GM12878 (cell line): ENCODE measurements around the gene REL. TPM values are rescaled to one million over a fixed set of nuclear protein-coding genes. Genes with fewer than 3 reads are reported as not detected.

ENCODE experiments used
- ASH2L ChIP-seq: fragments of 300-600, 200-600 bp; sonication (generic); IDR thresholded peaks from 2 replicates; pipeline ENCODE4 v1.6.1; 2017; ENCODE audit warnings: low read depth, mild to moderate bottlenecking, borderline replicate concordance
- CBX3 ChIP-seq: fragments of 200-600 bp; sonication (generic); IDR thresholded peaks from 2 replicates; pipeline ENCODE4 v1.6.1; 2016; ENCODE audit warnings: low read depth, borderline replicate concordance
- CHD4 ChIP-seq: fragments of 200-600 bp; sonication (generic); IDR thresholded peaks from 2 replicates; pipeline ENCODE4 v1.6.1; 2016; ENCODE audit warnings: mild to moderate bottlenecking
- EGR1 ChIP-seq, 2 experiments: IDR thresholded peaks; 1 replicate in 1 of 2; 2 replicates in 1 of 2; pipeline ENCODE4 v1.6.1; 2011 to 2012; ENCODE audit warnings: low read depth in 2 of 2, low read length in 2 of 2, borderline replicate concordance in 1 of 2, mild to moderate bottlenecking in 1 of 2, moderate library complexity in 1 of 2
- EP300 ChIP-seq, 2 experiments: fragments of 150-350 bp in 1 of 2; IDR thresholded peaks; 2 replicates each; pipeline ENCODE4 v1.6.1; 2011 to 2012; ENCODE audit warnings: low read depth in 2 of 2, low read length in 2 of 2, borderline replicate concordance in 1 of 2, improper control_type of control experiment in 1 of 2, inconsistent platforms in 1 of 2; ENCODE audit not compliant: control insufficient read depth in 1 of 2
- FOXM1 ChIP-seq: IDR thresholded peaks from 2 replicates; pipeline ENCODE4 v1.6.1; 2012; ENCODE audit warnings: low read depth, mild to moderate bottlenecking, inconsistent platforms, low read length, moderate library complexity
- GABPA ChIP-seq: IDR thresholded peaks from 2 replicates; pipeline ENCODE4 v1.6.1; 2014; ENCODE audit warnings: antibody characterized with exemption, low read depth, mild to moderate bottlenecking, inconsistent platforms
- IKZF1 ChIP-seq: fragments of 450-650 bp; conservative IDR thresholded peaks from 2 replicates; pipeline ENCODE4 v1.6.1; 2017; ENCODE audit warnings: antibody characterized with exemption, mild to moderate bottlenecking
- IKZF2 ChIP-seq, 2 experiments: fragments of 450-650 bp; IDR thresholded peaks; 2 replicates each; pipeline ENCODE4 v1.6.1; 2017; ENCODE audit warnings: mild to moderate bottlenecking in 2 of 2, moderate library complexity in 2 of 2
- MEF2A ChIP-seq: IDR thresholded peaks from 2 replicates; pipeline ENCODE4 v1.6.1; 2011; ENCODE audit warnings: low read depth, mild to moderate bottlenecking, low read length, moderate library complexity; ENCODE audit not compliant: insufficient read depth
- PAX5 ChIP-seq: IDR thresholded peaks from 2 replicates; pipeline ENCODE4 v1.6.1; 2011; ENCODE audit warnings: low read depth, low read length, borderline replicate concordance
- PML ChIP-seq: IDR thresholded peaks from 2 replicates; pipeline ENCODE4 v1.6.1; 2012; ENCODE audit warnings: low read length, inconsistent platforms
- SMAD1 ChIP-seq: fragments of 450-650 bp; IDR thresholded peaks from 2 replicates; pipeline ENCODE4 v1.6.1; 2018; ENCODE audit warnings: mild to moderate bottlenecking, low read depth; ENCODE audit not compliant: partially characterized antibody
- SMARCA5 ChIP-seq: fragments of 450-650 bp; IDR thresholded peaks from 2 replicates; pipeline ENCODE4 v1.6.1; 2017; ENCODE audit warnings: mild to moderate bottlenecking
- SP1 ChIP-seq: IDR thresholded peaks from one replicate; pipeline ENCODE4 v1.6.1; 2011; ENCODE audit warnings: low read depth, low read length
- SRF ChIP-seq, 2 experiments: IDR thresholded peaks; 2 replicates each; pipeline ENCODE4 v1.6.1; 2011; ENCODE audit warnings: low read depth in 2 of 2, low read length in 2 of 2, mild to moderate bottlenecking in 1 of 2, moderate library complexity in 1 of 2
- SUZ12 ChIP-seq: fragments of 200-600 bp; sonication (generic); IDR thresholded peaks from one replicate; pipeline ENCODE4 v1.6.1; 2018; ENCODE audit warnings: antibody characterized with exemption, mild to moderate bottlenecking; ENCODE audit not compliant: unreplicated experiment
- TCF3 ChIP-seq: IDR thresholded peaks from 2 replicates; pipeline ENCODE4 v1.6.1; 2012; ENCODE audit warnings: low read depth, mild to moderate bottlenecking, low read length, borderline replicate concordance; ENCODE audit not compliant: insufficient read depth
- ZBED1 ChIP-seq: IDR thresholded peaks from 2 replicates; pipeline ENCODE4 v1.6.1; 2016; ENCODE audit warnings: borderline replicate concordance
- ZNF217 ChIP-seq: fragments of 450-650 bp; IDR thresholded peaks from 2 replicates; pipeline ENCODE4 v1.6.1; 2017; ENCODE audit warnings: antibody characterized with exemption, mild to moderate bottlenecking
- polyA plus RNA-seq, 11 experiments: library from polyadenylated mRNA; depleted of rRNA in 4 of 11; unstranded in 6 of 11; stranded (reverse) in 5 of 11; fragments of >200 nt; fragmentation: Nextera tagmentation in 4 of 11; fragmentation: Illumina TruSeq in 1 of 11; extraction: Ambion mirVana in 4 of 11; extraction: Trizol in 1 of 11; gene quantifications; 1 replicate in 1 of 11; 2 replicates in 10 of 11; pipeline versions ENCODE4 v1.2.1 to v1.2.3, GENCODE V29; 2011 to 2016; ENCODE audit warnings: inconsistent platforms in 2 of 11, missing spikeins in 2 of 11, low read depth in 1 of 11
- total RNA-seq, 4 experiments: library from RNA; depleted of rRNA in 3 of 4; stranded (reverse); fragments of >200 nt in 3 of 4; fragmentation: Illumina TruSeq in 1 of 4; extraction: Trizol in 1 of 4; gene quantifications; 2 replicates each; pipeline versions ENCODE4 v1.2.1 to v1.2.3, GENCODE V29; 2013 to 2021
- TF ChIP-seq, protein P1 (sequence below): fragments of 450-650 bp; IDR thresholded peaks from 2 replicates; pipeline ENCODE4 v1.6.1; 2017; ENCODE audit warnings: low read depth, mild to moderate bottlenecking, moderate library complexity
- TF ChIP-seq, protein P2 (sequence below): IDR thresholded peaks from 2 replicates; pipeline ENCODE4 v1.6.1; 2011; ENCODE audit warnings: borderline replicate concordance, low read depth, mild to moderate bottlenecking, moderate library complexity, low read length; ENCODE audit not compliant: insufficient read depth, poor library complexity, severe bottlenecking
- TF ChIP-seq, protein P3 (sequence below): fragments of 150-350 bp; IDR thresholded peaks from 2 replicates; pipeline ENCODE4 v1.6.1; 2014; ENCODE audit warnings: mild to moderate bottlenecking, low read depth, low read length

The REL gene
- total and polyA plus RNA-seq, 10 of the 15 experiments (the other 5 are each of a cell fraction or from before 2014, with no cell fraction given): 6.3 to 52.4 (median 26.6) TPM

DNA sequence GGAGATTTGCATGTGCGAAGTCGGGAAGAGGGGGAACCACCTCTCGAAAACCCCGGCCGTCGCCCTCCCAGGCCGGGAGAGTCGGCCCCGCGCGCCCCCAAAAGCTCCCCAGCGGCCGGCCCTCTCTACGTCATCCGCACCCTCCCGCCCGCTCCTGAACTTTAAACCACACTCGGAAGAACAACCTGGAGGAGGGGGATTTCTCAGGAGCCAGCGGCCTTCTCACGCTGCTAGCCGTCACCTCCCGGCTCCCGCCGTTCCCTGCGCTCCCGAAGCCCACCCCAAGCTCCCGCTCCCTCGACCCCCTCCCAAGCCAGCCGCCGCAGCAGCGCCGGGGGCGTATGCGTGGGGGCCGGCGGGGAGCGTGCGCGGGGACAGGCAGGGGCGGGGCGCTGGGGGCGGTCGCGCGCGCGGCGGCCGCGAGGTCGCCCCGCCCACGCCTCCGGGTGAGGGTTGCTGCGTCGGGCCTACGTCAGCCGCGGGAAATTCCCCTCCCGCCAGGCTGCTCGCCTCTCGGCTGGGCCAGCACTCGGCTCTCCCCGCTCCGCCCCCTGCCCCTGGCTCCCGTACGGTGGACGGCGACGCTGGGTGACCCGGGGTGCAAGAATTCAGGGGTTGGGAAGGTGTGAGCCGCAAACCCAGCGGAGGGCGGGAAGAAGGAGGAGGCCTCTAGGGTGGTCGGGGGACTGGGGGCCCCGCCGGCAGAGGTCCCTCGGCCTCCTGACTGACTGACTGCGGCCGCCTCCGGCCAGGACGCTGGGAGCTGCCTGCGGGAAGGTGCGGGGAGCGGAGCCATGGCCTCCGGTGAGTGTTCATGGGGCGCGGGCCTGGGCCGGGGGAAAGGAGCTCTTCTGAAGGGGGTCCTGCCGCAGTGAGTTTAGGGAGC is at the start of gene REL (continued):
- TF ChIP-seq, protein P1, sequence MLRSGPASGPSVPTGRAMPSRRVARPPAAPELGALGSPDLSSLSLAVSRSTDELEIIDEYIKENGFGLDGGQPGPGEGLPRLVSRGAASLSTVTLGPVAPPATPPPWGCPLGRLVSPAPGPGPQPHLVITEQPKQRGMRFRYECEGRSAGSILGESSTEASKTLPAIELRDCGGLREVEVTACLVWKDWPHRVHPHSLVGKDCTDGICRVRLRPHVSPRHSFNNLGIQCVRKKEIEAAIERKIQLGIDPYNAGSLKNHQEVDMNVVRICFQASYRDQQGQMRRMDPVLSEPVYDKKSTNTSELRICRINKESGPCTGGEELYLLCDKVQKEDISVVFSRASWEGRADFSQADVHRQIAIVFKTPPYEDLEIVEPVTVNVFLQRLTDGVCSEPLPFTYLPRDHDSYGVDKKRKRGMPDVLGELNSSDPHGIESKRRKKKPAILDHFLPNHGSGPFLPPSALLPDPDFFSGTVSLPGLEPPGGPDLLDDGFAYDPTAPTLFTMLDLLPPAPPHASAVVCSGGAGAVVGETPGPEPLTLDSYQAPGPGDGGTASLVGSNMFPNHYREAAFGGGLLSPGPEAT: peak; percentile 82
- TF ChIP-seq ZBED1 (peak; percentile 21; the same call in 1 of the 2 replicates), SRF (IDR thresholded peaks at IDR 0.05; ENCODE audit: low read depth in 2 of 2, low read length in 2 of 2) (peak in 1 of 2 experiments; percentile 50; a peak in 1 of 4 replicates), IKZF1 (peak; percentile 97), PML (peak; percentile 46; the same call in 1 of the 2 replicates), CHD4 (no peak), CBX3 (no peak), SUZ12 (no peak), PAX5 (peak; percentile 81; the same call in 1 of the 2 replicates), EP300 (IDR thresholded peaks at IDR 0.05; ENCODE audit: borderline replicate concordance in 1 of 2, control insufficient read depth in 1 of 2, low read depth in 2 of 2, low read length in 2 of 2) (peak in 1 of 2 experiments; percentile 72; a peak in 2 of 4 replicates), IKZF2 (IDR thresholded peaks at IDR 0.05) (peak; percentile 79 to 89), SMAD1 (no peak), SP1 (no peak), ASH2L (peak; percentile 63; the same call in 1 of the 2 replicates), GABPA (0 out of 2 replicates have a peak, but pooled peaks have one; percentile 28), TCF3 (peak; percentile 61), ZNF217 (peak; percentile 0; the same call in 1 of the 2 replicates), SMARCA5 (peak; percentile 52; the same call in 1 of the 2 replicates), MEF2A (peak; percentile 64; the same call in 1 of the 2 replicates), EGR1 (IDR thresholded peaks at IDR 0.05; ENCODE audit: borderline replicate concordance in 1 of 2, low read depth in 2 of 2, low read length in 2 of 2) (peak; percentile 37 to 94), FOXM1 (peak; percentile 92)
- TF ChIP-seq, protein P2, sequence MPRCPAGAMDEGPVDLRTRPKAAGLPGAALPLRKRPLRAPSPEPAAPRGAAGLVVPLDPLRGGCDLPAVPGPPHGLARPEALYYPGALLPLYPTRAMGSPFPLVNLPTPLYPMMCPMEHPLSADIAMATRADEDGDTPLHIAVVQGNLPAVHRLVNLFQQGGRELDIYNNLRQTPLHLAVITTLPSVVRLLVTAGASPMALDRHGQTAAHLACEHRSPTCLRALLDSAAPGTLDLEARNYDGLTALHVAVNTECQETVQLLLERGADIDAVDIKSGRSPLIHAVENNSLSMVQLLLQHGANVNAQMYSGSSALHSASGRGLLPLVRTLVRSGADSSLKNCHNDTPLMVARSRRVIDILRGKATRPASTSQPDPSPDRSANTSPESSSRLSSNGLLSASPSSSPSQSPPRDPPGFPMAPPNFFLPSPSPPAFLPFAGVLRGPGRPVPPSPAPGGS: peak; percentile 89
- TF ChIP-seq, protein P3, sequence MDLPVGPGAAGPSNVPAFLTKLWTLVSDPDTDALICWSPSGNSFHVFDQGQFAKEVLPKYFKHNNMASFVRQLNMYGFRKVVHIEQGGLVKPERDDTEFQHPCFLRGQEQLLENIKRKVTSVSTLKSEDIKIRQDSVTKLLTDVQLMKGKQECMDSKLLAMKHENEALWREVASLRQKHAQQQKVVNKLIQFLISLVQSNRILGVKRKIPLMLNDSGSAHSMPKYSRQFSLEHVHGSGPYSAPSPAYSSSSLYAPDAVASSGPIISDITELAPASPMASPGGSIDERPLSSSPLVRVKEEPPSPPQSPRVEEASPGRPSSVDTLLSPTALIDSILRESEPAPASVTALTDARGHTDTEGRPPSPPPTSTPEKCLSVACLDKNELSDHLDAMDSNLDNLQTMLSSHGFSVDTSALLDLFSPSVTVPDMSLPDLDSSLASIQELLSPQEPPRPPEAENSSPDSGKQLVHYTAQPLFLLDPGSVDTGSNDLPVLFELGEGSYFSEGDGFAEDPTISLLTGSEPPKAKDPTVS: 0 out of 2 replicates have a peak, but pooled peaks have one; percentile 11
